SKM-1 (cell line): Measurements from ENCODE around the gene PTK7.
"Not testable (repeated sequence)": the region's sequence is repeated elsewhere in the genome, so short reads cannot be mapped to it uniquely, and the experiment has no call there.

Experiments
- DNase-seq: peaks from one replicate; lab custom pipeline; 2025; ENCODE audit not compliant: unreplicated experiment; lab: John Stamatoyannopoulos, UW

PTK7 gene

DNA sequence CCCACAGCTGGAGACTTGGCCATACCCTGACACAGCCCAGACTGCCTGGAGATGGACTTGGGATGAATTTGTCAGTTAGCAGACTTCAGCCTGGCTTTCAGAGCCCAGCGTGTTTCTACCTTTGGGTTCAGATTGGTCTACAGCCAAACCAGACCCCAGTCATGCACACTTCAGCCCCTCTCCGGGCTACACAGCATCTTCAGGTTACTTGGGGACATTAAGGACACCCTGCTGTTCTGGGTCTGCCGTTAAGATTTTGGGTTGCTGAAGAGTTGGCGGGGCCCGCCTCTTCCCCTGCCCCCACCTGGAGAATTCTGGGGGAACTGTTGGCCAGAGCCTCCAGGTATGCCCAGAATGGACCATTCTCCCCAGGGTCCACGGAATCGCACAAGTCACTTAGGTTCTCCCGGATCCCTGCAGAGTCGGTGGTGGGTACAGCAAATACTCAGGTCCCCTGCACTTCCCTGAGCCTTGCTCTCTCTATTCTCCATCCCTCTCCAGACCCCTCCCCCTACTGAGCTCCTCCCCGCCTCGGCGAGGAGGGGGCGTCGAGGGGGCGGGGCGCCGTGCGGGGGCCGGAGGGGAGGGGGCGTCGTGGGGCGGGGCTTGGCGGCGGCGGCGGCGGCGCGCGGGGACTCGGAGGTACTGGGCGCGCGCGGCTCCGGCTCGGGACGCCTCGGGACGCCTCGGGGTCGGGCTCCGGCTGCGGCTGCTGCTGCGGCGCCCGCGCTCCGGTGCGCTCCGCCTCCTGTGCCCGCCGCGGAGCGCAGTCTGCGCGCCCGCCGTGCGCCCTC, at the start of gene PTK7:
TSS of gene PTK7 (plus strand) at position 645 of the 794 bp plus-strand sequence. CDS start 175 bp downstream, outside the sequence.
- DNase-seq: peak; percentile 42

DNA sequence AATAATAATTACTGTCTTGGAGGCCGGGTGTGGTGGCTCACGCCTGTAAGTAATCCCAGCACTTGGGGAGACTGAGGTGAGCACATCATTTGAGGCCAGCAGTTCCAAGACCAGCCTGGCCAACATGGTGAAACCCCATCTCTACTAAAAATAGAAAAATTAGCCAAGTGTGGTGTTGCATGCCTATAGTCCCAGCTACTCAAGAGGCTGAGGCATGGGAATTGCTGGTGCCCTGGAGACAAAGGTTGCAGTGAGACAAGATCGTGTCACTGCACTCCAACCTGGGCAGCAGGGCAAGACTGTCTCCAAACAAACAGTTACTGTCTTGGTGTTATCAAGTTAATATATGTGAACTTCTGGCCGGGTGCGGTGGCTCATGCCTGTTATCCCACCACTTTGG, 49.7 kb upstream of the PTK7 start:
- no peak for DNase-seq

DNA sequence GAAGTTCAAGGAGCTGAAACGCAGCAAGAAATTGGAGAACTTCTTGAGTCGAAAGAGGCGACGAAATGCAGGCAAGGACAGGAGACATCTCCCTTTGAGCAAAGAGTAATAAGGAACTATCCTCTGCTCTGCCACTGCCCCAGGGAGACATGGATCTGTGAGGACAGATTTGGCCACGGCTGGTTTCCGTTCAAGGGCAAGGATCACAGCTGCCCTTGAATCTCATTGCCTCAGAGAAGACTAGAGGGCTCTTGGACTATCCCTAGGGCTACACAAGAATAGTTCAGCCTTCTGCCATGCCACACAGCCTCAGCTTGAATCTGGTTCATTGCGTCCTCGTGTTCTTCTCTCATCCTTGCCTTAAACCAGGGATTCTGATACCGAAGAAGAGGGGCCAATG, 47.0 kb upstream of the PTK7 start:
- DNase-seq: no peak

DNA sequence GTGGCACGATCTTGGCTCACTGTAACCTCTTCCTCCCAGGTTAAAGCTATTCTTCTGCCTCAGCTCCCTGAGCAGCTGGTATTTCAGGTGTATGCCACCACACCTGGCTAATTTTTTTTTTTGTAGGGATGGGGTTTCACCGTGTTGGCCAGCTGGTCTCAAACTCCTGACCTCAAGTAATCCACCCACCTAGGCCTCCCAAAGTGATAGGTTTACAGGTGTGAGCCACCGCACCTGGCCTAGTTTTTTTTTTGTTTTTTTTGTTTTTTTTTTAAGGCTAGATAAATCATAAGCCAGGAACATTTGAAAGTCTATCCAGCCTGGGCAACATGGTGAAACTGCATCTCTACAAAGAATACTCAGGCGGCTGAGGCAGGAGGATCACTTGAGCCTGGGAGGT, 43.8 kb upstream of the PTK7 start:
- no peak for DNase-seq

DNA sequence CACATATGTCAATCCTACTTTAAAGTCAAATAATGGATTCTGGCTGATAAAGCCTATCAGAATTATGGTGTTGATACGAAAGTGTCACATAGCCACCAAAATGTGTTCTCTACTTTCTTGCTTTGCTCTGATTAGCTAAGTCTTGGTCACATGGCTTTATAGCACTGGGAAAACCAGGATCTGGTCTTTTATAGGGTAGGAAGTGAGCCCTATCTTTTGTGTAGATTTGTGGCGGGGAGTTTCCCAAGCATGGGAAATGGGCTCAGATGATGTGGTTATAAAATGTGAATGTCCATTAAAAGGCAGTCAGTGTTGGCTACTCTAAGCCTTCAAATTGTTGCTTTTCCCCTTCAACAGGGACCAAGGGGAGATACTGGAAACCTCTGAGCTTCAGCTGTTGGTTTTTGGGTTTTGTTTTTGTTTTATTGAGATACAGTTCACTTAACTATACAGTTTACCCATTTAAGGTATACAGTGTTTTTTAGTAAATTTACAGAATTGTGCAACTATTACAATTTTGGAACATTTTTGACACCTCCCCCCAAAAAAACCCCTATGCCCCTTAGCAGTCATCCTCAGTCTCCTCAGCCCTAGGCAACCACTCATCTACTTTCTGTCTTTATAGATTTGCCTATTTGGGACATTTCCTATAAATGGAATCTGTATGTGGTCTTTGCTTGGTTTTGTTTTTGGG, 42.5 kb upstream of the PTK7 start:
- DNase-seq: no peak

DNA sequence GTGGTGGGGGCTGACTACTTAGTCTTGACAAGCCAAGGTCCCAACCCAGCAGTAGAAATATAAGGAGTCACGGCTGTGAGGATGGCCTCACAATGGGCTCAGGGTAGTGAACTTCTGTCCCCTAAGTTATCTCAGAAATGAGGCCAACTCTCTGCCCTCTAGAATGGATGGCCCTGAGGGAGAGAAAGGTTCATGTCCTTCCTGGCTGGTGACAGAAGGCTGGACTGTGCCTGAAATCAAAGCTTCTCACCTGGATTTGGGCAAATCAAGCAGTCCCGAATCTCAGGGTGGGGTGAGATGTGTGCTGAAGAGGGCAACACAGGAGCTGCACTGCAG, 42.0 kb upstream of the PTK7 start:
- no peak for DNase-seq

DNA sequence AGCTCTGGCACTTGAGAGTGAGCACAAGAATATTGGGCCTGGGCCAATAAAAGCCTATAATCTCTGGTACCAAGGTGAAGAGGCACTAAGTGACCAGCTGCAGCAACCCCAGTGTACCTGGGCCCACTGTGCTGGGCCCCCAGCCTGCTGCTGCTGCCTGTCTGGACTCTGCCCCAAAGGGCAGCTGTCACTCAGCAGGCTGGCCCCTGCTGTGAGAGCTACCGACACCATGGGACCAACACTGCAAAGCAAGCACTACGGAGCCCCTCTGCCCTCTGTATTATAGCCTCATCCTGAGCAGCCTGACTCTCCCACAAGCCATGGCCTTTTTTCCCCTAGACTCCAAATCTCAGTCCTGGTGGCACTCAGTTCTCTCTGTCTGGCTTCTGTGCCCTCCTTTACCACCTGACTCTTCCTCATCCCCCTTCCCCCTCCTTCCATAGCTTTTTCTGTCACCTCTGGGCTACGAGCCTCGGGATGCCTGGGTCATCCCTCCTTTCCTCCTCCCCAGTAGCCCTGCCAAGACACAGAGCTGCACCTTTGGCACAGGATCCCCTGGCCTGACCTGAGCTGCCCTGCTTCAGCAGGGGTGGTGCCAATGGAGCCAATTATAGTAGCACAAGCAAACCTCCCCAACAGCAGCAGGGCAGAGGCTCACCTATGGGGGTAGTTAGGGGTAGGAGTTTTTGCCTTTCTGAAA, 40.5 kb upstream of the PTK7 start:
- DNase-seq: no peak

DNA sequence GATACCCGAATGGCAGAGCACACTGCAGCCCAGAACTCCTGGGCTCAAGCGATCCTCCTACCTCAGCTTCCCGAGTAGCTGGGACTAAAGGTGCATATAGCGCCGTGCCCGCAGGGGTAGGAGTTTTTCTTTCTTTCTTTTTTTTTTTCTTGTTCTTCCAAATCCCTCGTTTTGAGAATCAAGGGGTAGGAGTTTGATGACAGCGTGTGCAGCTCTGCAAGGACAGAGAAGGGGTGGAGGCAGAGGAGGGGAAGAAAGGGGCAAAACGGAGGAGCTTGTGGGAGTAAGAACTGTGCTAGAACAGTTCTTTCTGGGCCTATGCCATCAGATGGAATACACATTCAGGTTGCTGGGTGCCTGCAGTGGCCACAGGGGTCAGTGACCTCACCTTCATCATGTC, 39.4 kb upstream of the PTK7 start:
- DNase-seq: no peak

DNA sequence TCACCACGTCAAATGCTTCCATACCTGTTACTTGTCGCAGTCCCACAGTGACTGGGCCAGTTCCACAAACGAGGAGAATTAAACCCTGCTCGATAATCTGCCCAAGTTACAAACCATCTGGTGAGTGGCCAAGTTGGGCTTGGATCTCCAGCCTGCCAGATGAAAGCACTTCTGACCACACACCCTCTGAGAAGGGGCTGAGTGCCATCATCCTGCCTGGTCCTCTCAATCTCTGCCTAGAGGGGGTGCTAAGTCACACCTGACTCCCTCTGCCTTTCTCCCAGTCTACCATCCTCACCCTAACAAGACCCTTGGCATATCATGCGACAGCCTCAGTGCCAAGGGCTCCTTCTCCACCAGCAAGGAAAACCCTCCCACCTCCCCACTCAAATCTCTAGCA, 38.9 kb upstream of the PTK7 start:
- no peak for DNase-seq

DNA sequence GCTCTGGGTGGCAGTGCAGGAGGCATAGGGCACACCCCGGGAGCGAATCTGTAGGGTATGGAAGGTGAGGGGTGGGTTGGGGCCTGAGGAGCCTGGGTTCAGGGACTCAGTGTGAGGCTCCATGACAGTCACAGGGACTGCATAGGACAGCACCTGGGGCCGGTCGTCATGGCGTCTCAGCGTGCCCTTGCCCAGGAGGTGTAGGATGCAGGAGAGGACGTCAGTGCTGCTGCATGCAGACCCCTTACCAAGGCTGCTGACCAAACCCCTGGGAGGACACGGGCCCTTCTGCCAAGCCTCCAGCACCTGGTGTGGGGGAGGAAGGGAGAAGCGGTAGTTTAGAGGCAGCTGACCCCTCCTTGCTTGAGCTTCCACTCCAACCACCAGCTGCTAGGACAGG, 38.4 kb upstream of the PTK7 start:
- no peak for DNase-seq

DNA sequence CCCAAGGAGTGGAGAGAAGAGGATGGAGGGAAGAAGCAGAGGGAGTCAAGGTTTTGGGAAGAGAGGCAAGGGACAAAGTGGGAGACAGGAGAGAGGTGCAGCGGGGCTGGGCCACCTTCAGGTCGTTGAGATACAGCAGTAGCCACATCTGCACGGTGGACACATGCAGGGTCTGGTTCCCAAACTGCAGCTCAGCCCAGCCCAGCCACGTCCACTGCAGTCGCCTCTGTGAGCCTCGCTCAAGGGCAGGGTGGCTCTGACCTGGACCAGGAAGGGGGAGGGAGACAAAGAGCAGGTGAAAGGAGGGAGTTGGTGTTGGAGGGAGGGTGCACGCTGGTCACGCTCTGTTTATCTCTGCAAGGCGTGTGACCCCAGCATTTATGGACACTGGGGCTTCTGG, 37.4 kb upstream of the PTK7 start:
- DNase-seq: no peak

DNA sequence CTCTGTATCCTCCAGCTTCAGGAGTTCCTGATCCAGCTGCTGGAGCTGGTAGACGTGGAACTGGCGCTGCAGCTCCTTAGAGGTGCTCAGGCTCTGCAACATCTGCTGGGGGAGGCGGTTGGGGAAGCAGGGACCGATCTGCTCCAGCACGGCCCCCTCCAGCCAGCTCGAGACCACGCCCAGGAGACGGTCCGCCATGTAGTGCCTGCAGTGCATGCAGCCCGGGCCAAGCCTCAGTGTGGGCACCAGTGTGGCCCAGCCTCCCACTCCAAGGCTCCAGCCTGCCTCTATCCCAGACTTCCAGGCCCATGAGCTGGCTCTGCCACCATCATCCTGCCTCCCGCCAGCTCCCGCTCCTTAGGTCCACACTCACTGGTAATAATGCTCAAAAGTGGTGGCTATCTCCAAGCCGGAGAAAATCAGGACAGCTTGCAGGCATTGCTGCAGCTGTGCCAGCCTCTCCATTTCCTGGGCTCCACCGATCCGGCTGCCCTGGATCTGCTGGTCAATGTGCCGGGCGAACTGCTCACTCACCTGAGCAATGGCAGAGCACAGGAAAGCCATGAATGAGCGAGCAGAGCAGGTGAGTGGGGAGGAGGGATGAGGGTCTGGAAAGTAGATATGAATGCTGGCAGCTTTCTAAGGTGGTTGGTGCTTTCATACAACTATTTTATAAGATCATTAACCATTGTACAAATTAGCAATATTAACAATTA, 35.4 kb upstream of the PTK7 start:
- DNase-seq: no peak

DNA sequence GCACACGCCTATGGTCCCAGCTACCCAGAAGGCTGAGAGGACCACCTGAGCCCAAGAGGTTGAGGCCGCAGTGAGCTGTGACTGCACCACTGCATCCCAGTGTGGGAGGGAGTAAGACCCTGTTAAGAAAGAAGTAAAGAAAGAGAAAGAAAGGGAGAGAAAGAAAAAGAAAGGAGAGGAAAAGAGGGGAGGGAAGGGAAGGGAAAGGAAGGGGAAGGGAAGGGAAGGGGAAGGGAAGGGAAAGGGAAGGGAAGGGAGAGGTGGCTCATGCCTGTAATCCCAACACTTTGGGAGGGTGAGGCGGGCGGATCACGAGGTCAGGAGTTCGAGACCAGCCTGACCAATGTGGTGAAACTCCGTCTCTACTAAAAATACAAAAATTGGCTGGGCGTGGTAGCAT, 34.6 kb upstream of the PTK7 start:
- not testable (repeated sequence) for DNase-seq

DNA sequence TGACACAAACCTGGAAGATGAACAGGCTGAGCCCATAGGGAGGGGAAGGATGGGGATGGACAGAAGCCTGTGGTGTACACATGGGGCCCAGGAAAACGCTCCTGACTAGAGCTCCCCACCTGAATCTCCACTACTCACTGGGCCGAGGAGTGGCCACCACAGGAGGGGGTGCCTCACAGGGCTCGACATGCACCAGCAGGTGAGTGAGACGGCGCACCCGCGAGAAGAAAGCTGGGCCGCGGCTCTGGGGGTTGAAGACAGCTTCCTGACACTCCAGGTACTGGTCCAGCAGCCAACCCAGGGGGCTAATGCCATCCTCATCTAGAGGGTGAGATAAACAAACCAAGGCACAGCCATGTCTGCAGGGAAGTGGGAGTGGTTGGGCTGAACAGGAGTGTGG, 32.8 kb upstream of the PTK7 start:
- no peak for DNase-seq

DNA sequence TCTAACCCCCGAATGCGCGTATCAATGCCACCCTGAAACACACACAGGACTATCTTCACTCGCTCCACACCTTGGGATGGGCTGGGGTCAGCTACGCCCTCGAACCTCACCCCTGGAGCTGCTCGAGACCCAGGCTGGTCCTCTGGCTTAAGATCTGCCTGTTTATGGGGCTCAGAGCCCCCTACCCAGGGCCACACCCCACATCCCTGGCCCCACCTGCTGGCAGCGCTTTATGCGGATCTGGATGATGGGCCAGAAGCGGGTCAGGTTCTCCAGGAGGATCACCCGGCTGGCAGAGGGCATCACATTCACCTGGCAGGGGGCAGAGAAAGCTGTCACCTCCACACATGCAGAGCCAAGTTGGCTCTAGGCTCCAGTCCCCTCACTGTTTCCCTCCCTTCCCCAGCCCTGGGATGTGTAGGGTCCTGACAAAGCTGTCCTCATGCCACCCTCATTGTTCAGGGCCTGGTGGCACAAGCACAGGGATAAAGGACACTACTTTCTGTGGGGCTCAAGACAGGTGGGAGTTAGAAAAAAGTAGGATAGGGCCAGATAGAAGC, 30.7 kb upstream of the PTK7 start:
- DNase-seq: no peak

DNA sequence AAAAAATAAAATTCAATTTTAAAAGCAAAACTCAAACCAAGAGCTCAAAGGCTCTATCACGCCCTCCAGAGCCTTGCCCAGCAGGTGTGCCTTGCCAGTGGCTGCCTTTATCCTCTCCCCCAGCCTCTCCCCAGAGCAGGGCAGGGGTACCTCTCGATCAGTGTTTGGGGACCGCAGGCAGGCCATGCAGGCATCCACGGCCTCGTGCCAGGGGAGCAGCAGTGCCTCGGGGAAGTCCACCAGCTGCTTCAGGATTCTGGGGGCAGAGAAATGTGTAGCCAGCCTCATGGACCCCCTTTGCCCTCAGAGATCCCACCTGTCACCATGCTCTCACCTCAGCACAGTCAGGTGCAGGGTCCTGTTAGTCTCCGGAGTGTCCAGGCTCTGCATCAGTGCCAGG, 28.1 kb upstream of the PTK7 start:
- DNase-seq: no peak

DNA sequence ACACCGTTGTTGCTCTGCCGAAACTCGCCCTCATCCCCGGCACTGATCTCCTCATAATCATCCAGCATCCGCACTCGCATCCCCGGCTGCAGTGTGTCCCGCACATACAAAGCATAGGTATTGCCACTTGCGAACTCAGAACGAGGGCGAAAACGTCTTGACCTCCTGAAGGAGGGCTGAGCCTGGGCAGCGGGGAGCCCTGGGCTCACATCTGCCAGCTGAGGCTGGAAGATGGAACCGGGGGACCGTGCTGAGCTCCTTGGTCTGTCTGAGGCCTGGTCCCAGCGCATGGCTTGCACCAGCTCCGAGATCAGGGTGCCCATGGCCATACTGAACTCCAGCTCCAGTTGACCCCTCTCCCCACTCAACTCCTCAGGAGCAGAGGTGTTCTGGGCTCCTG, 25.1 kb upstream of the PTK7 start:
- no peak for DNase-seq

DNA sequence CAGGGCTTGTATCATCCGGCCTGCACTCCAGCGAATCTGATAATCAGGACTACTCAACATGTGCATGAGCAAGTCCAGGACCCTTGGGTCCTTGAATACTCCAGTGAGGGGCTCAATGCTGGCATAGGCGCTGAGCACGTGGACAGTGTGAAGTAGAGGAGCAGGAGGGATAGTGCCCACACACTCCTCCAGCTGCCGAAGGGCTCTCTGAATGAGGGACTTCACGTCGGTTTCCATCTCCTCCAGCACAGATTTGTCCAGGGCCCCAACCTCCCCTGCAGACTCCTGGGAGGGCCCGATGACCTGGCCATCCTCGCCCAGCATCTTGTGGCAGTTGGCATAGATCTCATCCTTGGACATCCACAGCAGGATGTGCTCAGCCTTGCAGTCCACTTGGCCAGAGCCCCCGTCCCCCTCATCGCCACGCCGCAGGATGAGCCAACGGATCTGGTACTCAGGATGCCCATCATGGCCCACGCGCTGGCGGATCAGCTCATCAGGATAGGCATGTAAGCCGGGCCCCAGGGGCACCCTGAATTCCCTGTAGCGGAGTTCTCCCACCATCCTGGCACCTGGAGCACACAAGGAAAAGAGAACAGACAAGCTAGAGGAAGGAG, 23.8 kb upstream of the PTK7 start:
- no peak for DNase-seq

DNA sequence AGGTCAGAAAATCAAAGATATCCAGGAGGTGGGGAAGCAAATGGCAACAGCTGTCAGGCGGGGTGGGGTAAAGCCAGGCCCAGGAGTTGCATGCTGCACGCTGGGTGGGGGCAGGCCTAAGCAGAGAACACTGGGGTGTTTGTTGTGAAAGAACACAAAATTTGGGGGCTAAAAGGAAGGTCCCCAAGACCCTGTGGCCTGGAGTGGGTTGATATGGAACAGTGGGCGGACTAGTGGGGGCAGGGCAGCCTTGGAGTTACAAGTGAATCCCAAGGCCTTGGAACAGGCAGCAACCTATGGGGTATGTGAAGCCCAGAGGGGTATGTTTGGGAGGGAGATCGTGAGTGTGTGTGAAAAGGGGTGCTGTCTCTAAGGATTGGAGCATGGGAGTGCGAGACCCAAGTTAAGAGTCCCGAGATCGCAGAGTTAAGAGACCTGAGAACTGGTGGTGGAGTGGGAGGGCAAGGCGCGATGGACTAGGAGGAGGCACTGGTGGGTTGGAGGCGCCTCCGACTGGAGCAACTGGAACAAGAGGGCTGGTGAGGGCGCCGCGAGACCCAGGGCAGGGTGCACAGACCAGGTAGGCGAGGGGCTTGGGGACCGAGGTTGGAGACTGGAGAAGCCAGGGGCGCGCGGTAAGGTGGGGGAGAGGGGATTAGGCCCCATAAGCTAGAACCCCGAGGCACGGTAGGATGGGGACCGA, 23.1 kb upstream of the PTK7 start:
- DNase-seq: no peak

DNA sequence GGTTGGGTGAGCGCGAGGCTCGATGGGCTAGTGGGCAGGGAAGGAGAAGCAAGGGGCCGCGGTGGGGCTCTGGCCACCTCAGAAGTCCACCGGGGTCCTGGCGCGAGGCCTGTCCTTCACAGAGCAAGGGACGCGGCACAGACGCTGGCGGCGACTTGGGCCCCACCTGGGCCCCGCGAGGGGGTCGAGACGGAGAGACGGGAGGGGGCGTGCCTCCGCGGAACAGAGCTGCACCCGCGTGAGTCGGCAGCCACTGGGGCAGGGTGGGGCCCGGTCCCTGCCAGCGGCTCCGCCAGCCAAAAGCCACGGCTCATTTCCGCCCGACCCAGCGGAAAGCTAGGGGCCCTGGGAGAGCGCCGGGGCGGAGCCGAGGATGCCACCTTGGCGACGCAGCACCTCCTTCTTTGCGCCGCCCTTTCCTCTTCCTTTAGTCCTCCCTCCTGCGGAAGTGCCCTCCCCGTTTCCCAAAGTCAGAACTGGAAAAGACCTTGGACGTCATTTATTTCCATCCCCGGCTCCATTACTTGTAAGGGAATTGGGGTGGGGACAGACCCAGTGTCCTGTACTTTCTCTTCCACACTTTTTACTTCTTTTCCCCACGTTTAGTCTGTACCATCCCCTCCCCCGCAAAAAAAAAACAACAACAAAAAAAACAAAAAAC, 22.4 kb upstream of the PTK7 start, which contains the start of gene CUL7:
TSS of gene CUL7 (minus strand) at position 307 of the 661 bp plus-strand sequence. CDS start 1,063 bp downstream, outside the sequence.
- peak; percentile 87 for DNase-seq
